ENCODE measurements around the gene ATCAY.

DNA sequence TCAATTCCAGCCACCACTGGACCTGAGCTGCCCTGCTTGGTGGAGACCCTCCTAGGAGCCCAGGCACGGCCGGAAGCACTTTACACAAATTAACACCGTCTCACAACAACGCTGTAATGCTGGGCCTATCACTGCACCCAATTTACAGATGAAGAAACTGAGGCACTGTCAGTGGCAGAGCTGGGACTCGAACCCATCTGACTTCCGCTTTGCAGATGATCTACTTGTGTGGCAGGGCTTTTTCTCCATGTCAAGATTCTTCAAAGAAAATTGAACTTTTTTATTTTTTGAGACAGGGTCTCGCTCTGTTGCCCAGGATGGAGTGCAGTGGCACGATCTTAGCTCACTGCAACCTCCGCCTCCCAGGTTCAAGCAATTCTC is 45.4 kb upstream of the ATCAY start:
- TF ChIP-seq, protein P1, sequence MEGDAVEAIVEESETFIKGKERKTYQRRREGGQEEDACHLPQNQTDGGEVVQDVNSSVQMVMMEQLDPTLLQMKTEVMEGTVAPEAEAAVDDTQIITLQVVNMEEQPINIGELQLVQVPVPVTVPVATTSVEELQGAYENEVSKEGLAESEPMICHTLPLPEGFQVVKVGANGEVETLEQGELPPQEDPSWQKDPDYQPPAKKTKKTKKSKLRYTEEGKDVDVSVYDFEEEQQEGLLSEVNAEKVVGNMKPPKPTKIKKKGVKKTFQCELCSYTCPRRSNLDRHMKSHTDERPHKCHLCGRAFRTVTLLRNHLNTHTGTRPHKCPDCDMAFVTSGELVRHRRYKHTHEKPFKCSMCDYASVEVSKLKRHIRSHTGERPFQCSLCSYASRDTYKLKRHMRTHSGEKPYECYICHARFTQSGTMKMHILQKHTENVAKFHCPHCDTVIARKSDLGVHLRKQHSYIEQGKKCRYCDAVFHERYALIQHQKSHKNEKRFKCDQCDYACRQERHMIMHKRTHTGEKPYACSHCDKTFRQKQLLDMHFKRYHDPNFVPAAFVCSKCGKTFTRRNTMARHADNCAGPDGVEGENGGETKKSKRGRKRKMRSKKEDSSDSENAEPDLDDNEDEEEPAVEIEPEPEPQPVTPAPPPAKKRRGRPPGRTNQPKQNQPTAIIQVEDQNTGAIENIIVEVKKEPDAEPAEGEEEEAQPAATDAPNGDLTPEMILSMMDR (conservative IDR thresholded peaks at IDR 0.05; ENCODE audit: low read length): no peak
- TF ChIP-seq EZH2phosphoT487 (IDR thresholded peaks at IDR 0.05; ENCODE audit: borderline replicate concordance): no peak
